Astrocyte of the spinal cord (primary cell): ENCODE measurements around the gene NIPSNAP3A.

Experiments used
- DNase-seq: peaks from one replicate; pipeline ENCODE4 v3.0.0; 2011; ENCODE audit warnings: low read depth, low spot score
- H3K4me3 ChIP-seq: 2 replicates; pipeline ENCODE4 v1.5.1; 2011; ENCODE audit warnings: low read depth, mild to moderate bottlenecking, low read length, moderate library complexity
- in situ Hi-C: cut with HindIII; loops from 2 replicates; pipeline ENCODE4 v1.10.0; 2017; ENCODE audit warnings: low sequenced_read_pairs
- TF ChIP-seq, protein P1 (sequence below): IDR thresholded peaks from 2 replicates; pipeline ENCODE4 v1.5.1; 2012; ENCODE audit warnings: low read depth, mild to moderate bottlenecking, low read length, inconsistent platforms

Gene NIPSNAP3A

DNA sequence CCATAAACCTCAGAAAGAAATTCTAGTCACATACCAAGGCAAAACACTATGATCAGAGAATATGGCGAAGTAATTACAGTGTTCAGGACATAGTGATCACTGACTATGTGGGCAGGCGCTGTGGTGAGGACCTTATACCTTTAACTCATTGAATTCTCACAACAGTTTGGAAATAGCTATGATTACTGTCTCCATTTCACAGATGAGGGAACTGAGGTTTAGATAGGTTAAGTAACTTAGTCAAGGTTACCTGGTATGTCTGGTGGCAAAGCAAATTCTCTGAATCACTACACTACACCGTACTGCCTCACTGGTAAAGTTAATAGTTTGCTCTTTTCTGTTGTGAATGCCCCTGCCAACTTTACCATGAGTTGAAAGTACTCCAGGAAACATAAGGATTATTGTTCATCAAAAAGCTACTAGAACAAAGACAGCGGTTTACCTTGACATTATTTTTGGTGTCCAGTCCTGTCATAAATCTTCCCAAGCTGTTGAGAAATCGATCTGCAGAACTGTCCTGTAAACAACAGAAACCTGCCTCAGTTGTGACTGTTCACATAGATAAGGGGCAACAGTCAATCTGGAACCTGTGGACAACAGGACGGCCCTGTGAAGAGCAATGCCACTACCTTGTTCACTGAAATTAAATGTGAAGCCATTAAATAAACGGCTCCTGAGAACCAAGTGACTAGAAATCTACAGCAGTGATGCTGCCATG lies 52.7 kb downstream of the NIPSNAP3A start:
- H3K4me3 ChIP-seq, result no peak overlapping the region
- no peak for DNase-seq
- TF ChIP-seq, protein P1, sequence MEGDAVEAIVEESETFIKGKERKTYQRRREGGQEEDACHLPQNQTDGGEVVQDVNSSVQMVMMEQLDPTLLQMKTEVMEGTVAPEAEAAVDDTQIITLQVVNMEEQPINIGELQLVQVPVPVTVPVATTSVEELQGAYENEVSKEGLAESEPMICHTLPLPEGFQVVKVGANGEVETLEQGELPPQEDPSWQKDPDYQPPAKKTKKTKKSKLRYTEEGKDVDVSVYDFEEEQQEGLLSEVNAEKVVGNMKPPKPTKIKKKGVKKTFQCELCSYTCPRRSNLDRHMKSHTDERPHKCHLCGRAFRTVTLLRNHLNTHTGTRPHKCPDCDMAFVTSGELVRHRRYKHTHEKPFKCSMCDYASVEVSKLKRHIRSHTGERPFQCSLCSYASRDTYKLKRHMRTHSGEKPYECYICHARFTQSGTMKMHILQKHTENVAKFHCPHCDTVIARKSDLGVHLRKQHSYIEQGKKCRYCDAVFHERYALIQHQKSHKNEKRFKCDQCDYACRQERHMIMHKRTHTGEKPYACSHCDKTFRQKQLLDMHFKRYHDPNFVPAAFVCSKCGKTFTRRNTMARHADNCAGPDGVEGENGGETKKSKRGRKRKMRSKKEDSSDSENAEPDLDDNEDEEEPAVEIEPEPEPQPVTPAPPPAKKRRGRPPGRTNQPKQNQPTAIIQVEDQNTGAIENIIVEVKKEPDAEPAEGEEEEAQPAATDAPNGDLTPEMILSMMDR, result no peak
- in situ Hi-C loops, result no loop called here

DNA sequence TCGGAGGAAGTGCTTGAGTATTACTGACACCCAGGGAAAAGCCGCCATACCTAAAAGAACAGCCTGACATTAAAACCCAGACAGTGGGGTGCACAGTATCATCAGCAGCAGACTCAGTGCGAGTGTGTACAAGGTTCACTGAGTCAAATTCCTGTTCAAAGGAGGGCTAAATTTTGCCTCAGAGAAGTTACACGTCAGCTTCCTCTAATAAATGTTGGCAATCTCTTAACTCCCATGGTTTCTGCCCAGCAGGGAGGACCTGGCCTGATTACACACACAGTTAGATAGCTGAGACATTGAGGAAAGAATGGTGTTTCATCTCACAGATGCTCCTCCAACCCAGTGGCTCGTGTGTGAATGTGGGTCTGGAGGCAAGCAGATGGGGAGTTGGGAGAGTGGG lies 54.6 kb downstream of the NIPSNAP3A start:
- peak; percentile 81 for DNase-seq
- in situ Hi-C loops, result no loop called here
- TF ChIP-seq, protein P1, result no peak
- H3K4me3 ChIP-seq, result no peak overlapping the region

DNA sequence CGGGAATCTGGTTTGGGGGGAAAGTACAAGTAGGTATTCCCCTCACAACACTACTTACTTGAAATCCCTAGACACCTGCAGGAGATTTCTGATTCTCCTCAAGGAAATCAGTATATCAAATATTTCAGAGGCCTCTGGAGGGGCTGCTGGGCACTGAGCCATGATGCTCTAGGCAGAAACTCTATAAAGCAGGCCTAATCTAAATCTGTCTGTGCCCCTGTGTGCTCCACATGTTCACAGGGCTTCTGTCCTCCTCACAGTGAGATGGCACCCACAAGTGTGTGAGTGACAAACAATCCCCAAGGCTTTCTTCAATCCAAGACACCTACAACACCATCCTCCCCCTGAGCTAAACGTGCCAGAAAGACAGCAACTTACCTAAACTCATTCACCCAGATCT lies 55.4 kb downstream of the NIPSNAP3A start:
- no peak overlapping the region for H3K4me3 ChIP-seq
- DNase-seq, result no peak
- TF ChIP-seq, protein P1, result no peak
- in situ Hi-C loops, result no loop called here

DNA sequence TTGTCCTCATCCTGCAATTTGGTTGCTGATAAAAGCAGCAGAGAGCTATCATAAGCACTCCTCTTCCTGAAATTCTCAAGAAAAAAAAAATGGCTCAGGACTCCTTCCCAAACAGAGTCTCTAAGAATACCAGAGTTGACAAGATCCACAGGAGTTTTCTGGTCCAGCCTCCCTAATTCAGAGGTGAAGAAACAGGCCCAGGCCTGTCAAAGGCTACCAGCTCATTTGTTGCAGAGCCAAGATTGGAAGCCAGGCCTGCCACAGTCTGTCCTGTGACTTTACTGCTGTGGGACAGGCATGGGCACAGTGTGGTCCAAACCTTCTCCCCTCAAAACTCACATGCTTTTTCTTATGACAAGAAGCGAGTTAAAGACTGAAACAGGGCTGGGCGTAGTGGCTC lies 58.0 kb downstream of the NIPSNAP3A start:
- in situ Hi-C loops, result no loop called here
- TF ChIP-seq, protein P1, result no peak
- H3K4me3 ChIP-seq, result no peak overlapping the region
- DNase-seq, result no peak

DNA sequence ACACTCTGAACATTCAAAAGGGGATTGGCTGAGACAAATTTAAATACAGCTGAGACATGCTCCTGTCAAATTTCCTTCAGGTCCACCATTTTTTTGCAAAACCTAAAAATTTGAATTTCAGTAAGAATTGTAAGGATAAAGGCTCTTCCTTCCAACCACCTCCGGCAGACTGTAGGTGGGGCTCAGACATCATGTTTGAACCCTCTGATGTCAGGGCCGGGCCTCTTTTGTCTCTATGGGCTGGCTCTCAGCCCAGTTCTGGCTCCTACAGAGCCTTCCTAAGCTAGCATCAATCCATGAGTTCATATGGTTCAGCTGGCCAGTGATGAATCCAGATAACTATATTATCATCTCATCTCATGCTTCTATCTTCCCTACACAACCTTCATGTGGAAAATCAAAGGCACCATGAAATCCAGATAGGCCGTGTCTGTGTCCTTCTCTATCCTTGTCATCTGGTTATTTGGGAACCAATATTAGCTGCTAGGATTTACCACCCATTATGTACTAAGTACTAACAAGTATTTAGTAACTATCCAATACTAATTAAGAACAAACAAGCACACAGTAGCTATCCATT lies 60.6 kb downstream of the NIPSNAP3A start:
- TF ChIP-seq, protein P1, result peak; percentile 42
- in situ Hi-C loops, result no loop called here
- H3K4me3 ChIP-seq, result no peak overlapping the region
- peak; percentile 52 for DNase-seq
